Neutrophil (primary cell): Measurements from ENCODE around the gene IGF2R.

Source experiments
- H3K27ac ChIP-seq: fragments of 200-600 bp; sonication (generic); 2 replicates; pipeline ENCODE4 v1.5.1; 2016; ENCODE audit warnings: mild to moderate bottlenecking, moderate library complexity
- H3K27me3 ChIP-seq: fragments of 200-600 bp; sonication (generic); 2 replicates; pipeline ENCODE4 v1.6.0; 2016; ENCODE audit warnings: mild to moderate bottlenecking
- H3K36me3 ChIP-seq: fragments of 200-600 bp; sonication (generic); 2 replicates; pipeline ENCODE4 v1.5.1; 2017
- H3K4me1 ChIP-seq, 2 experiments: fragments of 200-600 bp in 1 of 2; sonication (generic) in 1 of 2; 1 replicate in 1 of 2; 2 replicates in 1 of 2; pipeline versions ENCODE4 v1.5.1 to v1.6.1; 2013 to 2016; ENCODE audit warnings: low read depth in 1 of 2, low read length in 1 of 2, mild to moderate bottlenecking in 1 of 2, moderate library complexity in 1 of 2; ENCODE audit not compliant: control insufficient read depth in 1 of 2, insufficient read depth in 1 of 2
- H3K4me3 ChIP-seq, 2 experiments: fragments of 200-600 bp in 1 of 2; sonication (generic) in 1 of 2; 1 replicate in 1 of 2; 2 replicates in 1 of 2; pipeline ENCODE4 v1.5.1; 2013 to 2016; ENCODE audit warnings: low read depth in 1 of 2, low read length in 1 of 2, mild to moderate bottlenecking in 1 of 2, moderate library complexity in 1 of 2
- H3K9me3 ChIP-seq: fragments of 200-600 bp; sonication (generic); 2 replicates; pipeline ENCODE4 v1.5.1; 2016
- TF ChIP-seq, protein P1 (sequence below): fragments of 200-600 bp; sonication (generic); IDR thresholded peaks from 2 replicates; pipeline ENCODE4 v1.5.1; 2016; ENCODE audit warnings: antibody characterized with exemption

Gene IGF2R

DNA sequence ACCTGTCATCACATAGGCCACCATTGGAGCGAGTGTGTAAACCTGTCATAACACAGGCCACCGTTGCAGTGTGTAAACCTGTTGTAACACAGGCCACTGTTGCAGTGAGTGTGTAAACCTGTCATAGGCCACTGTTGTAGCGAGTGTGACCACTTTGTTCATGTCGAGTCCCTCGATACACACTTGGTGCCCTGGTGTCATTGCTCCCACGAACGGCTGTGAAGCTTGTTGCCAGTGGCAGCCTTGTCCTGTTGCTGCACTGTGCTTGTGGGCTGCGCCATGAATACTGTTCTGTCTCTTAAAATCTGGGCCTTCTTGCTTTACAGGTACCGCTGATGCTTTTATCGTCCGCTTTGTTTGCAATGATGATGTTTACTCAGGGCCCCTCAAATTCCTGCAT is 91.3 kb downstream of the IGF2R start:
- no peaks in the 10 kb centered on the region for H3K4me1 ChIP-seq
- H3K27ac ChIP-seq, result no peak overlapping the region
- peaks cover 21% of the 10 kb centered on the region for H3K9me3 ChIP-seq
- no peak overlapping the region for H3K4me3 ChIP-seq
- no peaks in the 10 kb centered on the region for H3K27me3 ChIP-seq
- peaks cover 100% of the 10 kb centered on the region for H3K36me3 ChIP-seq
- TF ChIP-seq, protein P1, sequence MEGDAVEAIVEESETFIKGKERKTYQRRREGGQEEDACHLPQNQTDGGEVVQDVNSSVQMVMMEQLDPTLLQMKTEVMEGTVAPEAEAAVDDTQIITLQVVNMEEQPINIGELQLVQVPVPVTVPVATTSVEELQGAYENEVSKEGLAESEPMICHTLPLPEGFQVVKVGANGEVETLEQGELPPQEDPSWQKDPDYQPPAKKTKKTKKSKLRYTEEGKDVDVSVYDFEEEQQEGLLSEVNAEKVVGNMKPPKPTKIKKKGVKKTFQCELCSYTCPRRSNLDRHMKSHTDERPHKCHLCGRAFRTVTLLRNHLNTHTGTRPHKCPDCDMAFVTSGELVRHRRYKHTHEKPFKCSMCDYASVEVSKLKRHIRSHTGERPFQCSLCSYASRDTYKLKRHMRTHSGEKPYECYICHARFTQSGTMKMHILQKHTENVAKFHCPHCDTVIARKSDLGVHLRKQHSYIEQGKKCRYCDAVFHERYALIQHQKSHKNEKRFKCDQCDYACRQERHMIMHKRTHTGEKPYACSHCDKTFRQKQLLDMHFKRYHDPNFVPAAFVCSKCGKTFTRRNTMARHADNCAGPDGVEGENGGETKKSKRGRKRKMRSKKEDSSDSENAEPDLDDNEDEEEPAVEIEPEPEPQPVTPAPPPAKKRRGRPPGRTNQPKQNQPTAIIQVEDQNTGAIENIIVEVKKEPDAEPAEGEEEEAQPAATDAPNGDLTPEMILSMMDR, result no peak

DNA sequence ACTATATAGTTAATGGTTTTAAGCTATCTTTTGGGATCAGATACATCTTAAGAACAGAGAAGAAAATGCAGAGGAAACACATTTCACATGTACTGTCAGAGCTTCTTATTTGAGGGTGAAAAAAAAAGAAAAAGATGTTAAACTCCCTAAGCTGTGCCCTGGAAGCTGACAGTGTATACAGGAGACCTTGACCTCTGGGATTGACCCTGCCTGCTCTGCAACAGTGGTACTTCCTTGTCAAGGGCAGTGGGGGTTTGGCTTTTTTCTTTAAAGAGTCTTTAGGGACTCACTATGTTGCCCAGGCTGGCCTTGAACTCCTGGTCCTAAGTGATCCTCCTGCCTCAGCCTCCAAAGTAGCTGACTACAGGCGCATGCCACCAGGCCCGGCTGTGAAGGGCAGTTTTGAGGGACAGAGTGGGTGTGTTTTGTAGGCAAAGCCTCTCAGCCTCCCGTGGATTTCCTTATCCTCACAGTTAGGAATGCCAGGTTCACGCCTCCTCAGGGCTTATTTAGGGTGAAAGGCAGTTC is 92.1 kb downstream of the IGF2R start:
- H3K27ac ChIP-seq, result no peak overlapping the region
- H3K36me3 ChIP-seq, result peaks cover 100% of the 10 kb centered on the region
- H3K4me1 ChIP-seq, result no peaks in the 10 kb centered on the region
- no peak overlapping the region for H3K4me3 ChIP-seq
- H3K27me3 ChIP-seq, result no peaks in the 10 kb centered on the region
- peaks cover 21% of the 10 kb centered on the region for H3K9me3 ChIP-seq
- TF ChIP-seq, protein P1, result no peak

DNA sequence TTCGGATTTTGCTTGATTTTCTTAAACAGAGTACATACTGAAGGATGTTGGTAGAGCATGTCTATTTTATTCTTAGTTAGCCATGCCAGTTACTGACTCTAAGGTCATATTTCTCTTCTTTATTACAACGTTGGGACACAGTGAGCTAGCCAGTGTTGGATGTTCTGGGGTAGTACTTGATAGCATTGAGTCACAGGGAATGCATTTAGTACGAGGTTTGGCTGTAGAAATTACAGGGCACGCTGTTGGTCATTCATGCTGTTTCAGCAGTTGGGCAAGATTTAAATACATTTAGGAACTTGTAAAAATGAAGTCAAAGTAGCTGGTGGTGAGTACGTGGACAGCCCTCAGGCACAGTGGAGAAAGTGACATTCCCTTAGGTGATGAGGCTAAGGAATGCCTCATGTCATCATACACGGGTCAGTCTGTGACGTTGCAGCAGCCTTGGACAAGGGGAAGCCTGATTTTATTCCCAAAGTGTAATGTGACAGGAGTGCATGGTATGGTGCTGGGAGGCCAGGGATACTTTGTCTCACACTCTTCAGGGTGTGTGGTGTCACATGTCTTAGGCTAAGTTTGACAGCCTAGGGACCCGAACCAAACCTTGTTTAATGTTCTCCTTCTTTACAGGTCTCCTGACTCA is 95.0 kb downstream of the IGF2R start:
- peaks cover 28% of the 10 kb centered on the region for H3K9me3 ChIP-seq
- H3K4me3 ChIP-seq, result no peak overlapping the region
- TF ChIP-seq, protein P1, result no peak
- H3K27me3 ChIP-seq, result no peaks in the 10 kb centered on the region
- H3K36me3 ChIP-seq, result peaks cover 100% of the 10 kb centered on the region
- no peaks in the 10 kb centered on the region for H3K4me1 ChIP-seq
- H3K27ac ChIP-seq, result no peak overlapping the region

DNA sequence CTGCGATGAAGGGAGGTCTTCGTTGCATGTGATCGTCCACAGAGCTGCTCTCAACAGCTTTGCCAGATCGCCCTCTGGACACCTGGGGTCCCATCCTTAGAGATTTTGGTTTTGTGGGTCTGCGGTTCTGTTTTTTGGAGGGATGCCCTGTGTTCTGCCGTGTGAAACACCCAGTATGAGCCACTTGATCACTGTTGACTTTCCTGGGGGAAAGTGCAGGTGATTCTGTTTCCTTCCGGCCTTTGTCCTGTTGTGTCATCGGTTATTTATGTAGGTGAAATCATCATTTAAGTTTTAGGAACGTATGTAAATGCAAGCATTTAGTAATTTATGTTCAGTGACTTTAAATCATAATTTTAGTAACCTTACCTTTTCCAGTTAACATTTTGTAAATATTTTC is 96.3 kb downstream of the IGF2R start:
- H3K9me3 ChIP-seq, result peaks cover 20% of the 10 kb centered on the region
- H3K27ac ChIP-seq, result no peak overlapping the region

DNA sequence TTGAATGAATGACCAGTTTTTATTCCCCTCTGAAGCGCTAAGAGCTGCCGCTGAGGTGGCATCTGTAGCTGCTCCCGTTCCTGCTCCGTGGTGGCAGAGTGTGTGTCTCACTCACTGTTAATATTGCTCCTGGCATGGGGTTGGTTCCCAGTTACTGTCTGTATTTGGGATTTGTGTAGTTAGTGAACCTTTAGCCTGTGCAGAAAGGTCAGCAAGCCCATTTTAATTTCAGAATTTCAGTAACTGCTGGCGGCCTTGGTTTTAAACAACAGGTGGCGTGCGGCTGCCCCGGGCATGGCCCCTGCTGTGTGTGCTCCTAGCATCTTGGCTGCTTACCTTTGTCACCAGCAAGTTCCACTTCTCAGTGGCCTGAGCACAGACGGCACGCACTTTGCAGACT is 98.7 kb downstream of the IGF2R start:
- peaks cover 100% of the 10 kb centered on the region for H3K36me3 ChIP-seq

More for the DNA sequence above, 96.3 kb downstream of the IGF2R start:
- Histone ChIP-seq H3K27me3 (no peaks in the 10 kb centered on the region), H3K4me1 (no peaks in the 10 kb centered on the region), H3K4me3 (no peak overlapping the region), H3K36me3 (peaks cover 100% of the 10 kb centered on the region)
- TF ChIP-seq, protein P1, result no peak

More for the DNA sequence above, 98.7 kb downstream of the IGF2R start:
- Histone ChIP-seq H3K4me1 (no peaks in the 10 kb centered on the region), H3K27me3 (no peaks in the 10 kb centered on the region), H3K9me3 (peaks cover 15% of the 10 kb centered on the region), H3K27ac (no peak overlapping the region), H3K4me3 (no peak overlapping the region)
- TF ChIP-seq, protein P1, result no peak
